RWPE1 (cell line): ENCODE data around the gene CHFR.
A peak's percentile ranks its signal among the peaks of the same experiment; 100 is the strongest.
"Not testable (repeated sequence)": the region's sequence is repeated elsewhere in the genome, so short reads cannot be mapped to it uniquely, and the experiment has no call there.

Source experiments
- CTCF ChIA-PET: fragments of 350-600 bp; sonication (Branson Sonifier 250); formaldehyde crosslinking; extraction: SDS; loops from one replicate; lab custom pipeline; 2021; lab: Yijun Ruan, JAX
- POLR2A ChIA-PET: fragments of 400-600 bp; formaldehyde crosslinking; extraction: SDS; loops from one replicate; lab custom pipeline; 2020; ENCODE audit warnings: antibody characterized with exemption; ENCODE audit not compliant: low non-redundant PET; lab: Yijun Ruan, JAX
- DNase-seq: peaks from one replicate; pipeline ENCODE4 v3.0.0; 2012; ENCODE audit warnings: low spot score
- H3K27ac ChIP-seq: fragments of 450-650 bp; 2 replicates; pipeline ENCODE4 v1.5.1; 2017
- TF ChIP-seq, protein P1 (sequence below): fragments of 450-650 bp; conservative IDR thresholded peaks from 2 replicates; pipeline ENCODE4 v1.5.1; 2017; ENCODE audit warnings: low read depth, mild to moderate bottlenecking

Gene CHFR

GRCh38 chr12:132923356-132923909 lies 36.0 kb upstream of the CHFR start:
- TF ChIP-seq, protein P1, sequence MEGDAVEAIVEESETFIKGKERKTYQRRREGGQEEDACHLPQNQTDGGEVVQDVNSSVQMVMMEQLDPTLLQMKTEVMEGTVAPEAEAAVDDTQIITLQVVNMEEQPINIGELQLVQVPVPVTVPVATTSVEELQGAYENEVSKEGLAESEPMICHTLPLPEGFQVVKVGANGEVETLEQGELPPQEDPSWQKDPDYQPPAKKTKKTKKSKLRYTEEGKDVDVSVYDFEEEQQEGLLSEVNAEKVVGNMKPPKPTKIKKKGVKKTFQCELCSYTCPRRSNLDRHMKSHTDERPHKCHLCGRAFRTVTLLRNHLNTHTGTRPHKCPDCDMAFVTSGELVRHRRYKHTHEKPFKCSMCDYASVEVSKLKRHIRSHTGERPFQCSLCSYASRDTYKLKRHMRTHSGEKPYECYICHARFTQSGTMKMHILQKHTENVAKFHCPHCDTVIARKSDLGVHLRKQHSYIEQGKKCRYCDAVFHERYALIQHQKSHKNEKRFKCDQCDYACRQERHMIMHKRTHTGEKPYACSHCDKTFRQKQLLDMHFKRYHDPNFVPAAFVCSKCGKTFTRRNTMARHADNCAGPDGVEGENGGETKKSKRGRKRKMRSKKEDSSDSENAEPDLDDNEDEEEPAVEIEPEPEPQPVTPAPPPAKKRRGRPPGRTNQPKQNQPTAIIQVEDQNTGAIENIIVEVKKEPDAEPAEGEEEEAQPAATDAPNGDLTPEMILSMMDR = no peak
- POLR2A ChIA-PET = no interaction called here
- H3K27ac ChIP-seq = no peak overlapping the region
- CTCF ChIA-PET = no interaction called here
- DNase-seq = no peak

GRCh38 chr12:132922676-132923075 lies 35.3 kb upstream of the CHFR start:
- no peak overlapping the region for H3K27ac ChIP-seq
- ChIA-PET POLR2A (no interaction called here), CTCF (no interaction called here)
- TF ChIP-seq, protein P1 = no peak
- DNase-seq = no peak

DNA sequence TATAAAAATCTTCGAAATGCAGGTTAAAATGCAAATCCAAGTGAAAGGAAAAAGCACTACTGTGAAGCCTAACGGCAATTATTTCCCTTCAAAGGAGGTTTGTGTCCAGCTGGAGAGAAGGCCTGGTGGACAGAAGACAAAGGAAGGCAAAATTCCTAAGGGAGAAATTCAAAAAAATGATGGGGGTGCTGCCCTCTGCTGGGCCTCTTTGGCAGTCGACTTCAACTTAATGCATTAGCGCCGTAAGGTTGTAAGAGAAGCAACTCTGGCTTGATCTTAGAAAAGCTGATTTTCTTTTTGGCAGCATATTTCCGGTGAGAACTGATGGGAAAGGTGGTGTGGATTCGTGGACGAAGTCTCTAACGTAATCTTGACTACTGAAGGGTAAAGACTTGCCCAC lies 34.3 kb upstream of the CHFR start:
- DNase-seq = no peak
- H3K27ac ChIP-seq = no peak overlapping the region
- POLR2A ChIA-PET = no interaction called here
- CTCF ChIA-PET = interaction anchor here (0.6 kb wide), 1 partner anchor 85 kb away, joined by 3 read pairs; no protein-coding TSS in a partner anchor
- TF ChIP-seq, protein P1 = no peak

DNA sequence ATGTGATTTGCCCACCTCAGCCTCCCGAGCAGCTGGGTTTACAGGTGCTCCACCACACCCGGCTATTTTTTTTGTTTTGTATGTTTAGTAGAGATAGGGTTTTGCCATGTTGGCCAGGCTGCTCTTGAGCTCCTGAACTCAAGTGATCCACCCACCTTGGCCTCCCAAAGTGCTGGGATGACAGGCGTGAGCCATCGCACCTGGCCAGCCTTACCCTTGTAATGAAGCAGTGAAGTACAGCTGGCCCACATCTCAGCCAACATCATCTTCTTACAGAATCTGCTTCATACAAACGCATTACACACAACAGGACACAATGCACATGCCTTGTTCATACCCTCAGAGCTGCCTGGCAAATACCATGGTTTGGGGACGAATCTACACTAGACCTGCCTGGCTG lies 31.3 kb upstream of the CHFR start:
- H3K27ac ChIP-seq = no peak overlapping the region
- DNase-seq = no peak
- TF ChIP-seq, protein P1 = no peak
- CTCF ChIA-PET = no interaction called here
- POLR2A ChIA-PET = no interaction called here

- POLR2A ChIA-PET = interaction anchor here (1.0 kb wide), 1 partner anchor 8 kb away, joined by 4 read pairs; no protein-coding TSS in a partner anchor
- CTCF ChIA-PET = interaction anchor here (0.6 kb wide), 1 partner anchor 22 kb away, joined by 3 read pairs; the partner anchor contains the start of gene CHFR
- TF ChIP-seq, protein P1 = no peak
- DNase-seq = no peak
- peak overlapping the region; percentile 70 for H3K27ac ChIP-seq
Observed at GRCh38 chr12:132909030-132909368, 21.6 kb upstream of the CHFR start.

DNA sequence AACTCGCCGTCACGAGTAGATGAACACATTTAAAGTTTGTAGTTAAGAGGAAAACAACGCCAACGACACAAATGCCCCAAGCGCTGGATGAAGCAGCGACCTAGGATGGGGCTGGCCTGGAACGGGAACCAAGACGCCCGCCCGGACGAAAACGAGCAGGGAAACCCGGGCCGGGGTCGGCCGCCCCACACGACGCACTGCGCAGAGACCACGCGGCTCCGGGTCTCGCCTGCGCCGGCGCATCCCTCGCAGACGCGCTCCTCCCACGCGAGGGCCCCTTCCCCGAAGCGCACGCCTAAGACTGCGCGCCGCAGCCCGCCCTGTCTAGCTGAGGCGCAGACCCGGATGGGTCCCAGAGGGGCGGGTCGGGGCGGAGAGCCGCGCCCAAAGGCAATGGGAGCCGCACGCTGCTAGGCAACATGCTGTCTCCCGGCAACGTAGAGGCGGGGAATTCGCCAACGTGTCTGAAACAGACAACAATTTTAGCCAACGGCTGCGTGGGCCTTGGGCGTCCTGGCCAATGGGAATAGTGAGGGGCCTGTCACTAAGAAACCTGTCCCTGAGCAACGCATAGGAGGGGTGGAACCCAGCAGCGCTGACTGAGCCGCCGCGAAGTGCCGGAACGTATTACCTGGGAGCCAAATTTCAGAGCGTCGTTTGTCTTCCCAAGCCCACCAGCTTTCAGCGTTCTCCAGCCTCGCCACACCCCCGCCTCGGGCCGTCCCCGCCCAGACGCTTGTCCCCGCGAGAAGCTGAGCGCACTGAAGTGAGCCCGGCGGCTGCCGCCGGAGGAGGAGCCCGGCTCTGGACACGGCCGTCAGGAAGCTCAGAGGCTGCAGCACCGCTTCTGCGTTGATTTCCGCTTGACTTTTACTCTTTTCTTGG lies 21.0 kb upstream of the CHFR start:
- peak overlapping the region; percentile 70 for H3K27ac ChIP-seq
- DNase-seq = peak; percentile 93
- POLR2A ChIA-PET = interaction anchor here (1.0 kb wide), 1 partner anchor 9 kb away, joined by 4 read pairs; no protein-coding TSS in a partner anchor
- TF ChIP-seq, protein P1 = no peak
- CTCF ChIA-PET = interaction anchor here (0.7 kb wide), 1 partner anchor 146 kb away, joined by 3 read pairs; no protein-coding TSS in a partner anchor

DNA sequence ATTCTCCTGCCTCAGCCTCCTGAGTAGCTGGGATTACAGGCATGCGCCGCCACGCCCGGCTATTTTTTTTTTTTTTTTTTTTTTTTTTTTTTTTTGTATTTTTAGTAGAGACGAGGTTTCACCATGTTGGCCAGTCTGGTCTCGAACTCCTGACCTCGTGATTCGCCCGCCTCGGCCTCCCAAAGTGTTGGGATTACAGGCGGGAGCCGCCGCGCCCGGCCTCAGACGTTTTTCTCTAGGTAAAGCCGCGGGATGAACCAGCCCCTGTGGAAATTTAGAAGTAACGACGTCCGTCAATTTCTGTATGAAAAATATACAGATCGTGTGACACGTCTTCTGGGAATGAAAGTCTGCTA lies 20.4 kb upstream of the CHFR start:
- CTCF ChIA-PET, POLR2A ChIA-PET, H3K27ac ChIP-seq, DNase-seq: not testable (repeated sequence)
